HepG2 (cell line): ENCODE measurements around the gene ALDH1A1. TPM values are rescaled to one million over a fixed set of nuclear protein-coding genes. Genes with fewer than 3 reads are reported as not detected.

ENCODE experiments used
- ATAC-seq: fragments of 200-7000 bp; cut with Tn5 transposase; 3 replicates; pipeline ENCODE4 v1.9.1; 2020; ENCODE audit warnings: mild to moderate bottlenecking, moderate library complexity
- BruUV-seq: library from RNA; stranded (reverse); fragments of 400-500 nt; replicated peaks from 2 replicates; lab custom pipeline; 2021; lab: Mats Ljungman, UMichigan
- CTCF ChIA-PET: fragments of 300-600 bp; formaldehyde crosslinking; extraction: SDS; loops from one replicate; lab custom pipeline; 2021; ENCODE audit warnings: low total read pairs, inconsistent platforms, low intra/inter-chr PET ratio; lab: Yijun Ruan, JAX
- POLR2A ChIA-PET: fragments of 350-600 bp; sonication (Branson Sonifier 250); formaldehyde crosslinking; loops from one replicate; lab custom pipeline; 2020; ENCODE audit warnings: antibody characterized with exemption, inconsistent platforms; lab: Yijun Ruan, JAX
- DNase-seq: peaks from one replicate; pipeline ENCODE4 v3.0.0-alpha.2; 2015; ENCODE audit warnings: low spot score
- FAIRE-seq: peaks from 3 replicates; lab custom pipeline; 2011; peaks lifted over from hg19 to GRCh38; lab: Jason Lieb, UNC
- H2AFZ ChIP-seq: one replicate; pipeline ENCODE4 v1.6.1; 2011; ENCODE audit warnings: low read length, inconsistent platforms
- H3K27ac ChIP-seq: fragments of 300-600 bp; 3 replicates; pipeline ENCODE4 v1.8.0; 2011; ENCODE audit warnings: mixed run types, mild to moderate bottlenecking, mixed read lengths, low read length, inconsistent platforms; ENCODE audit not compliant: insufficient read depth; ENCODE audit errors: extremely low read length
- H3K27me3 ChIP-seq, 2 experiments: fragments of 200-600 bp in 1 of 2; 2 replicates in 1 of 2; 3 replicates in 1 of 2; pipeline versions ENCODE4 v1.6.0 to v1.8.0; 2011; ENCODE audit warnings: low read length in 2 of 2, mild to moderate bottlenecking in 2 of 2, moderate library complexity in 2 of 2, inconsistent platforms in 1 of 2; ENCODE audit not compliant: insufficient read depth in 2 of 2, control insufficient read depth in 1 of 2
- H3K36me3 ChIP-seq, 2 experiments: fragments of 200-600 bp in 1 of 2; replicated peaks in 1 of 2; 2 replicates in 1 of 2; 3 replicates in 1 of 2; pipeline versions ENCODE4 v1.5.1 to v1.8.0; 2011; ENCODE audit warnings: low read length in 2 of 2, inconsistent platforms in 1 of 2; ENCODE audit not compliant: insufficient read depth in 2 of 2, control insufficient read depth in 1 of 2
- H3K4me1 ChIP-seq: 2 replicates; pipeline ENCODE4 v1.5.1; 2012; ENCODE audit warnings: low read length, inconsistent platforms; ENCODE audit not compliant: insufficient read depth
- H3K4me2 ChIP-seq: 2 replicates; pipeline ENCODE4 v1.6.0; 2011; ENCODE audit warnings: low read depth, low read length, inconsistent platforms
- H3K4me3 ChIP-seq, 3 experiments: fragments of 200-600 bp in 1 of 3; sonication (generic), shearing (Covaris generic) in 1 of 3; replicated peaks in 1 of 3; 2 replicates each; pipeline ENCODE4 v1.5.1; 2011 to 2016; ENCODE audit warnings: low read length in 3 of 3, inconsistent platforms in 2 of 3, low read depth in 2 of 3, mild to moderate bottlenecking in 2 of 3, control low read depth in 1 of 3, mixed read lengths in 1 of 3; ENCODE audit not compliant: insufficient read depth in 1 of 3
- H3K79me2 ChIP-seq: one replicate; pipeline ENCODE4 v1.6.1; 2011; ENCODE audit warnings: low read length, inconsistent platforms; ENCODE audit not compliant: insufficient read depth
- H3K9ac ChIP-seq: 2 replicates; pipeline ENCODE4 v1.6.0; 2011; ENCODE audit warnings: mild to moderate bottlenecking, low read depth, low read length, inconsistent platforms; ENCODE audit not compliant: insufficient read depth
- H3K9me3 ChIP-seq: 2 replicates; pipeline ENCODE4 v1.5.1; 2012; ENCODE audit warnings: mild to moderate bottlenecking, low read length
- H4K20me1 ChIP-seq: 2 replicates; pipeline ENCODE4 v1.6.0; 2011; ENCODE audit warnings: inconsistent platforms, mild to moderate bottlenecking, low read length, moderate library complexity; ENCODE audit not compliant: insufficient read depth
- ATF1 ChIP-seq: IDR thresholded peaks from 2 replicates; pipeline ENCODE4 v1.6.1; 2016; ENCODE audit warnings: mild to moderate bottlenecking, control low read depth
- ELF3 ChIP-seq: IDR thresholded peaks from 2 replicates; pipeline ENCODE4 v1.6.1; 2016; ENCODE audit warnings: missing genetic modification reagents, missing compliant biosample characterization
- GLMP ChIP-seq: sonication (generic); formaldehyde crosslinking; IDR thresholded peaks from 2 replicates; pipeline ENCODE4 v1.9.0; 2021; ENCODE audit warnings: missing genetic modification reagents, mild to moderate bottlenecking, borderline replicate concordance
- KMT2A ChIP-seq: sonication (generic); formaldehyde crosslinking; IDR thresholded peaks from 2 replicates; pipeline ENCODE4 v1.4.0; 2020; ENCODE audit warnings: missing genetic modification reagents
- NFATC3 ChIP-seq: sonication (generic); formaldehyde crosslinking; IDR thresholded peaks from 2 replicates; pipeline ENCODE4 v1.5.1; 2020; ENCODE audit warnings: mild to moderate bottlenecking, missing genetic modification reagents
- NFKBIZ ChIP-seq: IDR thresholded peaks from 2 replicates; pipeline ENCODE4 v1.6.1; 2018; ENCODE audit warnings: missing genetic modification reagents, missing compliant biosample characterization
- PAX8 ChIP-seq: sonication (generic); formaldehyde crosslinking; IDR thresholded peaks from 2 replicates; pipeline ENCODE4 v1.8.0; 2022; ENCODE audit warnings: mild to moderate bottlenecking, missing genetic modification reagents, borderline replicate concordance
- PRMT3 ChIP-seq: sonication (generic); formaldehyde crosslinking; IDR thresholded peaks from 2 replicates; pipeline ENCODE4 v1.8.1; 2022; ENCODE audit warnings: low read depth, mild to moderate bottlenecking, moderate library complexity, missing genetic modification reagents, borderline replicate concordance
- RAD51 ChIP-seq: fragments of 450-650 bp; IDR thresholded peaks from 2 replicates; pipeline ENCODE4 v1.6.1; 2016; ENCODE audit warnings: borderline replicate concordance
- SRSF4 ChIP-seq: fragments of 200-400 bp; formaldehyde crosslinking; IDR thresholded peaks from one replicate; pipeline ENCODE4 v1.6.1; 2018; ENCODE audit warnings: mild to moderate bottlenecking, low read depth, low read length, moderate library complexity; ENCODE audit not compliant: poor library complexity, severe bottlenecking
- TSC22D2 ChIP-seq: sonication (generic); formaldehyde crosslinking; IDR thresholded peaks from 2 replicates; pipeline ENCODE4 v1.5.1; 2020; ENCODE audit warnings: missing genetic modification reagents, mild to moderate bottlenecking, borderline replicate concordance
- ZNF143 ChIP-seq: sonication (generic); formaldehyde crosslinking; IDR thresholded peaks from 2 replicates; pipeline ENCODE4 v1.4.0; 2020; ENCODE audit warnings: missing genetic modification reagents
- ZNF331 ChIP-seq: sonication (generic); formaldehyde crosslinking; IDR thresholded peaks from 2 replicates; pipeline ENCODE4 v1.4.0; 2020; ENCODE audit warnings: missing genetic modification reagents
- ZNF337 ChIP-seq: sonication (generic); formaldehyde crosslinking; IDR thresholded peaks from 2 replicates; pipeline ENCODE4 v1.5.1; 2020; ENCODE audit warnings: missing genetic modification reagents, low read depth, mild to moderate bottlenecking, borderline replicate concordance
- ZNF34 ChIP-seq: sonication (generic); formaldehyde crosslinking; IDR thresholded peaks from 2 replicates; pipeline ENCODE4 v1.4.0; 2020; ENCODE audit warnings: mild to moderate bottlenecking, missing genetic modification reagents, borderline replicate concordance
- ZNF512 ChIP-seq: sonication (generic); formaldehyde crosslinking; IDR thresholded peaks from 2 replicates; pipeline ENCODE4 v1.4.0; 2020; ENCODE audit warnings: mild to moderate bottlenecking, missing genetic modification reagents
- ZNF549 ChIP-seq: sonication (generic); formaldehyde crosslinking; IDR thresholded peaks from 2 replicates; pipeline ENCODE4 v1.5.0; 2020; ENCODE audit warnings: missing genetic modification reagents
- ZNF660 ChIP-seq: sonication (generic); formaldehyde crosslinking; IDR thresholded peaks from 2 replicates; pipeline ENCODE4 v1.5.1; 2020; ENCODE audit warnings: mild to moderate bottlenecking, low read depth, missing genetic modification reagents, borderline replicate concordance
- WGBS: methylation state at CpG from one replicate; pipeline ENCODE4 v1.1.6; 2017; ENCODE audit warnings: low lambda C conversion rate; 5-methylcytosine and 5-hydroxymethylcytosine counted together
- in situ Hi-C: cut with HindIII; loops from 2 replicates; pipeline ENCODE4 v1.10.0; 2017; ENCODE audit warnings: low pct_unique_long_range_greater_than_20kb; ENCODE audit not compliant: extremely low pct_ligation_motif_present
- intact Hi-C: fragments of 100-400 bp; cut with micrococcal nuclease; formaldehyde crosslinking; loops from one replicate; pipeline ENCODE4 v1.10.0; 2022; ENCODE audit not compliant: unreplicated experiment
- polyA plus RNA-seq, 8 experiments: library from polyadenylated mRNA; depleted of rRNA in 3 of 8; stranded (reverse) in 7 of 8; unstranded in 1 of 8; fragments of >200 nt; fragmentation: Illumina TruSeq in 4 of 8; extraction: Trizol in 4 of 8; gene quantifications; 2 replicates each; pipeline versions ENCODE4 v1.2.1 to v1.2.3, GENCODE V29; 2011 to 2016; ENCODE audit warnings: low read depth in 4 of 8, missing spikeins in 1 of 8, mixed read lengths in 1 of 8; ENCODE audit not compliant: insufficient read depth in 1 of 8
- total RNA-seq, 5 experiments: library from RNA; depleted of rRNA; stranded (reverse); fragments of >200 nt; fragmentation: Illumina TruSeq; extraction: Trizol; gene quantifications; 2 replicates each; pipeline ENCODE4 v1.2.3, GENCODE V29; 2016; ENCODE audit warnings: low read depth in 1 of 5

The ALDH1A1 gene
- total and polyA plus RNA-seq, 2 of the 13 experiments (the other 11 are each of a cell fraction or from before 2014, with no cell fraction given) = 88.2 to 439 TPM

GRCh38 chr9:72895122-72895521 is 57.7 kb downstream of the ALDH1A1 start:
- Histone ChIP-seq H3K27me3 (no peaks in the 10 kb centered on the region), H3K4me1 (no peaks in the 10 kb centered on the region), H3K4me2 (no peak overlapping the region), H3K4me3 (no peak overlapping the region), H3K79me2 (no peaks in the 10 kb centered on the region), H3K27ac (no peak overlapping the region), H4K20me1 (no peaks in the 10 kb centered on the region), H2AFZ (no peak overlapping the region), H3K9me3 (no peaks in the 10 kb centered on the region), H3K9ac (no peak overlapping the region), H3K36me3 (peaks cover 3% of the 10 kb centered on the region in 2 experiments; a peak in 4 of 5 replicates)
- TF ChIP-seq ATF1 (CRISPR knock-in tag) (no peak), TSC22D2 (CRISPR knock-in tag) (no peak)
- 100% methylated on average over 2 of the region's 2 CpGs for WGBS
- DNase-seq = no peak
- intact Hi-C loops = no loop called here
- ChIA-PET CTCF (no interaction called here), POLR2A (no interaction called here)
- no peak for FAIRE-seq
- BruUV-seq = no TSS peak
- ATAC-seq = no peak
- in situ Hi-C loops = no loop called here

GRCh38 chr9:72894342-72894741 is 58.5 kb downstream of the ALDH1A1 start:
- no peaks in the 10 kb centered on the region for H4K20me1 ChIP-seq
- H3K36me3 ChIP-seq = peaks cover 1 to 5% of the 10 kb centered on the region in 2 experiments; a peak in 3 of 5 replicates
- no peak overlapping the region for H3K4me3 ChIP-seq
- in situ Hi-C loops (no loop called here), intact Hi-C loops (no loop called here)
- no peak for ATAC-seq
- H3K4me1 ChIP-seq = no peaks in the 10 kb centered on the region
- H3K9ac ChIP-seq = no peak overlapping the region
- H3K27ac ChIP-seq = no peak overlapping the region
- H3K4me2 ChIP-seq = no peak overlapping the region
- ChIA-PET CTCF (no interaction called here), POLR2A (no interaction called here)
- H3K79me2 ChIP-seq = no peaks in the 10 kb centered on the region
- no peaks in the 10 kb centered on the region for H3K9me3 ChIP-seq
- no peak for DNase-seq
- no peaks in the 10 kb centered on the region for H3K27me3 ChIP-seq
- no peak for FAIRE-seq
- no peak overlapping the region for H2AFZ ChIP-seq
- no TSS peak for BruUV-seq
- 98% methylated on average over 5 of the region's 5 CpGs for WGBS
- TF ChIP-seq PAX8 (CRISPR knock-in tag) = no peak
- TF ChIP-seq ZNF660 (CRISPR knock-in tag) = no peak
- TF ChIP-seq ZNF34 (CRISPR knock-in tag) = no peak
- TF ChIP-seq NFKBIZ (CRISPR knock-in tag) = no peak
- TF ChIP-seq ZNF512 (CRISPR knock-in tag) = no peak
- TF ChIP-seq PRMT3 (CRISPR knock-in tag) = no peak
- no peak for TF ChIP-seq ELF3 (CRISPR knock-in tag)
- no peak for TF ChIP-seq SRSF4
- TF ChIP-seq ZNF337 (CRISPR knock-in tag) = no peak
- no peak for TF ChIP-seq NFATC3 (CRISPR knock-in tag)
- no peak for TF ChIP-seq KMT2A (CRISPR knock-in tag)
- no peak for TF ChIP-seq ZNF549 (CRISPR knock-in tag)
- TF ChIP-seq ZNF143 (CRISPR knock-in tag) = no peak
- TF ChIP-seq GLMP = no peak
- TF ChIP-seq RAD51 = no peak
- TF ChIP-seq ZNF331 (CRISPR knock-in tag) = no peak
